Activated naive CD8-positive, alpha-beta T cell treated with anti-CD3 and anti-CD28 coated beads, Interleukin-2, amount 10 ng/mL, durations not matched to agents 7 days and 5 days (primary cell): ENCODE data around the gene ILK. TPM values are rescaled to one million over a fixed set of nuclear protein-coding genes. Genes with fewer than 3 reads are reported as not detected.

ENCODE experiments used
- ATAC-seq: fragments of 150-1000 bp; cut with Tn5 transposase; one replicate; pipeline ENCODE4 v1.10.0; 2021; ENCODE audit warnings: low read depth, moderate library complexity
- POLR2A ChIA-PET: fragments of 350-600 bp; sonication (Branson Sonifier 250); formaldehyde crosslinking; loops from one replicate; lab custom pipeline; 2021; ENCODE audit warnings: antibody characterized with exemption; lab: Charles Lee
- DNase-seq: peaks from one replicate; pipeline ENCODE4 v3.0.0; 2021
- H3K27ac Mint-ChIP-seq: one replicate; pipeline ENCODE4 v1.8.0; 2022; ENCODE audit warnings: mild to moderate bottlenecking, mixed read lengths
- H3K27me3 Mint-ChIP-seq: one replicate; pipeline ENCODE4 v1.8.0; 2022; ENCODE audit warnings: mild to moderate bottlenecking, moderate library complexity, mixed read lengths
- H3K36me3 Mint-ChIP-seq: one replicate; pipeline ENCODE4 v1.8.0; 2021; ENCODE audit warnings: mild to moderate bottlenecking, mixed read lengths
- H3K4me1 Mint-ChIP-seq: one replicate; pipeline ENCODE4 v1.8.0; 2021; ENCODE audit warnings: mixed read lengths
- H3K4me3 Mint-ChIP-seq: one replicate; pipeline ENCODE4 v1.8.0; 2022; ENCODE audit warnings: mild to moderate bottlenecking, moderate library complexity, mixed read lengths
- H3K9me3 Mint-ChIP-seq: one replicate; pipeline ENCODE4 v1.8.0; 2021; ENCODE audit warnings: mixed read lengths
- total RNA-seq, 2 experiments: library from RNA; stranded (reverse); gene quantifications; one replicate each; pipeline ENCODE4 v1.2.3, GENCODE V29; 2021

Gene ILK
- total RNA-seq, 2 experiments from 2014 or later, result 195 to 207 TPM

DNA sequence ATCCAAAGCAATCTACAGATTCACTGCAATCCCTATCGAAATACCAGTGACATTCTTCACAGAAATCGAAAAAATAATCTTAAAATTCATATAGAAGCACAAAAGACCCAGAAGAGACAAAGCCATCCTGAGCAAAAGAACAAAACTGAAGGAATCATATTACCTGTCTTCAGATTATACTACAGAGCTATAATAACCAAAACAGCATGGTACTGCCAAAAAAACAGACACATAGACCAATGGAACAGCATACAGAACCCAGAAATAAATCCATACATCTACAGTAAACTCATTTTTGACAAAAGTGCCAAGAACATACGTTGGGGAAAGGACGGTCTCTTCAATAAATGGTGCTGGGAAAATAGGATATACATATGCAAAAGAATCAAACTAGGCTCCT, 19.0 kb upstream of the ILK start:
- Mint-ChIP-seq H3K27me3 (no peaks in the 10 kb centered on the region), H3K27ac (no peak overlapping the region), H3K36me3 (peaks cover 43% of the 10 kb centered on the region), H3K9me3 (peaks cover 14% of the 10 kb centered on the region), H3K4me3 (no peak overlapping the region), H3K4me1 (no peaks in the 10 kb centered on the region)
- ATAC-seq, result no peak
- POLR2A ChIA-PET, result no interaction called here
- no peak for DNase-seq

DNA sequence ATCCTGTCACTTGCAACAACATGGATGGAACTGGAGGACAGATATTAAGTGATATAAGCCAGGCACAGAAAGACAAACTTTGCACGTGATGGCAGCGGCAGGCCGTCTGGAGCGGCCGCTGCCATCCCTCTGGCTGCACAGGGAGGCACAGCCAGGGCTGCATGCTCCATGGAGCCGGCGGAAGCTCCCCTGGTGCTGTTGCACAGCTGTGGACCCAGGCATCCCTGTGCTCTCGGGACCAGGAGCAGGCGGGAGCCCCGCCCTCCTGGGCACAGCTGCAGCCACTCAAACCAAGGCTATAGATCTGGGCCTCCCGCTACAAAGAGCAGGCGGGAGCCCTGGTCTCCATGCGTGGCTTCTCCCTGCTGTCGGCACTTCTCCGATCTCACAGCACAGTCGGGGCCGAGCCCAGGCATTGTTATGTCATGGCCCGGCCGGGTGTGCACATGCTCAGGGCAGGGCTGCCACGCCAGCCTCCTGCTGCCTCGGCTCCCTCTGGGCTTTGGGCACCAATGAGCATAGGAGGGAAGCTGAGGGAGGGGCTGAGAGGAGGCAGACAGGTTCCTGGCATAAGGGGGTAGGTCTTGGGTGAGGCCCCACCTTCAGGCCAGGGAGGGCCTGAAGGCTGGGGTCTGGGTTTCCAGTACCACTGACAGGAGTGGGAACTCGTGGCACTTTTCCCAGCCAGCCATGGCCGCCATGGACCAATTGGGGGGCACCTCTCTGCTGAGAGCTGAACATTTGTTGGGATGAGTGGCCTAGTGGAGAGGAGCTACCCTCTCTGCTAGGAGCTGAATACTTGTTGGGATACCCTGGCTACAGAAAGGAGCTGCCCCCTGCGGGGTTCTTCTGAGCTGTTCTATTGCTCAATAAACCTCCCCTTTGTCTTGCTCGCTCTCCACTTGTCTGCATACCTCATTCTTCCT, 16.9 kb upstream of the ILK start:
- peaks cover 36% of the 10 kb centered on the region for H3K36me3 Mint-ChIP-seq
- no peak overlapping the region for H3K4me3 Mint-ChIP-seq
- no peaks in the 10 kb centered on the region for H3K27me3 Mint-ChIP-seq
- ATAC-seq (no peak), DNase-seq (no peak)
- no peak overlapping the region for H3K27ac Mint-ChIP-seq
- POLR2A ChIA-PET, result no interaction called here
- H3K4me1 Mint-ChIP-seq, result no peaks in the 10 kb centered on the region
- peaks cover 14% of the 10 kb centered on the region for H3K9me3 Mint-ChIP-seq

DNA sequence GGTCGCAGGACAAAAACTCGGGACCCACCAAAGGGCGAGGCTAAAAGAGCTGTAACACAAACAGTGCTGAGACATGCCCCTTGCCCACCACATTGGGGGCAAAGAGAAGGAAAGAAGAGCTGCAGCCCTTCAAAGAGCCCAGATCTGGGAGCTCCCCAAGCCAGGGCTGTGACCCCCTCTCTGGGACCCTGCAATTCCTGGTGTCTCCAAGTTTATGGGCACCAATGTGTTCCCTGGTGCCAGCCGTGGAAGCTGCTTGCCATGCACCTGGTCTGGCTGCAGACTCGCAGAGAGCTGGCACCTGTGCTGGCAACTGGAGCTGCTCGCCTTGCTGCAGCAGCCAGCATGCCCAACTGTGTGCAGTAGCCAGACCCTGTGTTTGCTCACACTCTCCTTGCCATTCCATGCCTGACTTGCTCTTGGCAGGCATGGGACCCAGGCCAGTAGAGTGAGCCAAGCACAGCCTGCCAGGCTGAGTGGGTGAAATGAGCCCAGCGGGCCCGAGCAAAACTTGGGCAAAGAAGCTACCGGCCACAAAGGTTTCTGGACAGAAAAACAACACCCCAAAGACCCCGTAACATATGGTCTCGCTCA, 16.1 kb upstream of the ILK start:
- ATAC-seq (no peak), DNase-seq (no peak)
- no peak overlapping the region for H3K4me3 Mint-ChIP-seq
- peaks cover 38% of the 10 kb centered on the region for H3K36me3 Mint-ChIP-seq
- H3K9me3 Mint-ChIP-seq, result peaks cover 14% of the 10 kb centered on the region
- H3K27ac Mint-ChIP-seq, result no peak overlapping the region
- POLR2A ChIA-PET, result no interaction called here
- H3K4me1 Mint-ChIP-seq, result no peaks in the 10 kb centered on the region
- no peaks in the 10 kb centered on the region for H3K27me3 Mint-ChIP-seq

DNA sequence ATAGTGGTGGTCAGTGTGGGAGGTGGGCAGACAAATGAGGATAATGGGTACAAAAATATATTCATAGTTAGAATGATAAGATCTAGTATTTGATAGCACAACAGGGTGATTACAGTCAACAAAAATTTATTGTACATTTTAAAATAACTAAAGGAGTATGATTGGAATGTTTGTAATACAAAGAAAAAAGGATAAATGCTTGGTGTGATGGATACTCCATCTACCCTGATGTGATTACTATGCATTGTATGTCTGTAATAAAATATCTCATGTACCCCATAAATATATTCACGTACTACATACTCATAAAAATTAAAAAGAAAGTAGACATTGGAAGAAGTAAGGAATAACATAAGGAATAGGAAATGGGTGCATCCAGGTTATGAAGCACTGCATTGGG, 15.6 kb upstream of the ILK start:
- Mint-ChIP-seq H3K27me3 (no peaks in the 10 kb centered on the region), H3K4me1 (no peaks in the 10 kb centered on the region), H3K9me3 (peaks cover 12% of the 10 kb centered on the region), H3K27ac (no peak overlapping the region), H3K36me3 (peaks cover 39% of the 10 kb centered on the region), H3K4me3 (no peak overlapping the region)
- DNase-seq (no peak), ATAC-seq (no peak)
- POLR2A ChIA-PET, result no interaction called here

DNA sequence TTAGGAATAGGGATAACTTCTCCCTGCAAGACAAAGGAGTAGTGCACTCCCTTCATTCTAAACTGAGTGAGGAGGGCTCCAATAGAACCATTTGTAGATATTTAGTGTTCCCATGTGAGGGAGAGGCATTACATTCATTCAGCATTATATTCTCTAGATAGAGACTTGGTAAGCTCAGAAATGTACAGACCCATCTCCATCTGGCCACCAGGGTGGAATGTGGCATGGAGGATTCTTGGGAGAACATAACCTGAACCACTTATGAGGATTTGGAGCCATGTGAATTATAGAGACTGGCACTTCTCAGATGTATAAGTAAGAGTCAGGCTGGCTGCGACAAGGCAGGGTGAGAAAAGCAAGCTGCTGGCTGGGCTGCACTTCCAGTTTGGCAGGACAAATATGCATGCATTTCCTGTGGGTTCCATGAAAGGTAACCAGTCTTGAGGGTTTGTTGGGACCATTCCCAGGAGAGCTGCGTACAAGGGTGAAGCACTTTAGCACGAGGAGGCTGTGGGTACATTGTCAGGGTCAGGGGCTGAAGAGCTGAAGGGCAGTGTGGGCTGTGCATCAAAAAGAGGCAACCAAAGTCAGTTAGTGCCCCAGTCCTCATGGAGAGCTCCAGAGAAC, 9.3 kb upstream of the ILK start:
- POLR2A ChIA-PET, result interaction anchor here (0.5 kb wide), 1 partner anchor 78 kb away, joined by 3 read pairs; no protein-coding TSS in a partner anchor

DNA sequence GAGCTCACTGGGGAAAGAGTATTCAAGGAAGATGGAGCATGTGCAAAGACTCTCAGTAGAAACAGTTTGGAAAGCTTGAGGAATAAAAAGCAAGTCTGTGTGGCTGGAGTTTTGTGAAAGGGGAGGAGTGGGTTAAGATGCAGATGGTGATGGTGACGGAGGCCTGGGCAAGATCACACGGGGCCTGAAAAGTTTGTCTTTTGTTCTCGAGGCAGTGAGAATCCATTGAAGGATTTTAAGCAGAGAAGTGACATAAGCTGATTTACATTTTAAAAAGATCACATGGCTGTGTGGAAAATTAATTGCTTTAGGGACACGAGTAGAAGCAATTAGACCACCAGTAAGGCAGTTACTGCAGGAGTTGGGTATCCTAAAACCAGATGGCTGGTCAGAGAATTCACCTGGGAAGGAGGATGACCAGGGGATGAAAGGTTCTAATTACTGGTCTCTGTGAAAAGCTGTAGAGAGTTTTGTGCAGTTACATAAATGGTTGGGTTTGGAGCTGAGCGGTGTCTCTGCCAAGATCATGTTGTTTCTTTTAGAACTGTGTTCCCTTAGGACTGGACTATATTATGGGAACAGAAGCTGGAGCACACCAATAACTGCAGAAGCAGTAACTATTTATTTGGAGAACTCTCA, 7.2 kb upstream of the ILK start:
- Mint-ChIP-seq H3K36me3 (peaks cover 42% of the 10 kb centered on the region), H3K27ac (peak overlapping the region; percentile 10), H3K4me3 (no peak overlapping the region), H3K4me1 (peaks cover 22% of the 10 kb centered on the region), H3K9me3 (no peaks in the 10 kb centered on the region), H3K27me3 (no peaks in the 10 kb centered on the region)
- DNase-seq (no peak), ATAC-seq (no peak)
- POLR2A ChIA-PET, result no interaction called here

More for the DNA sequence above, 9.3 kb upstream of the ILK start:
- no peak for ATAC-seq
- no peaks in the 10 kb centered on the region for H3K27me3 Mint-ChIP-seq
- H3K4me1 Mint-ChIP-seq, result peaks cover 18% of the 10 kb centered on the region
- no peak for DNase-seq
- no peak overlapping the region for H3K4me3 Mint-ChIP-seq
- H3K27ac Mint-ChIP-seq, result no peak overlapping the region
- peaks cover 37% of the 10 kb centered on the region for H3K36me3 Mint-ChIP-seq
- H3K9me3 Mint-ChIP-seq, result no peaks in the 10 kb centered on the region

DNA sequence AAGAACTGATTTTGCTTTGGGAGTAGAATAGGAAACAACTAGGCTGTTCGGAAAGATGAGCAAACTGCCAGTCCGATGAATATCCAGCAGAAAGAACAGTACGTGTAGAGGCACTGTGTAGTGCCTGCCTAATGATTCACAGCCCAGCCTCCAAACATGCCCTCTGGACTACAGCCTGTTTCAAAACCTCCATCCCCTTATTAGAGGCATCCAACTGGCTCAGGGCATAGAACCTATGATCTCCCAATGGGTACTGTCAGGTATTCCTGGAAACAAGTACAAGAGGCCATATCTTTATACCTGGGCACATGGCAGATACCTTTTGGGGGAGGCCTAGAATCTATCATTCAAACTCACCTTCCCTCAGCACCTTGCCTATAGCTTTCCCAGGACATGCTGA, 5.0 kb upstream of the ILK start:
- ATAC-seq, result no peak
- H3K4me3 Mint-ChIP-seq, result no peak overlapping the region
- H3K36me3 Mint-ChIP-seq, result peaks cover 31% of the 10 kb centered on the region
- POLR2A ChIA-PET, result no interaction called here
- no peak for DNase-seq
- no peaks in the 10 kb centered on the region for H3K27me3 Mint-ChIP-seq
- no peak overlapping the region for H3K27ac Mint-ChIP-seq
- peaks cover 30% of the 10 kb centered on the region for H3K4me1 Mint-ChIP-seq
- H3K9me3 Mint-ChIP-seq, result no peaks in the 10 kb centered on the region

DNA sequence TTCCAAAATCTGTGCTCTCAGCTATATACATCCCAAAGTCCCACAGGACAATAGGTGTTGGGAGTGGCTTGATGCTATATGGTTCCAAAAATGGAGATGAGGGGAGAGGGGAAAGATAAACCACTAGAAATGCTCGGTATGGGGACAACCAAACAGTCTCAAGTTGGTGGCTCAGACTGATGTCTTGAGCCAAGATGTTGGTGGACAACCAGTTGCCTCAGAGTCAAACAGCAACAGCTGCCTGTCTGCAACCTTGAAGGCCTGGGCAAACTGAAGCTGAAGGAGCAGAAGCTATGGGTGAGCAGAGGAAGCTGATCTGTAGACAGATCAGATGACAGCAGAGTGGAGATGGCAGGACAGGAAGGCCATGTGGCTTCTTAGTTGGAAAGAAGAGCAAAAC, 4.1 kb upstream of the ILK start:
- peaks cover 25% of the 10 kb centered on the region for H3K4me1 Mint-ChIP-seq
- ATAC-seq (no peak), DNase-seq (no peak)
- H3K9me3 Mint-ChIP-seq, result no peaks in the 10 kb centered on the region
- peaks cover 25% of the 10 kb centered on the region for H3K36me3 Mint-ChIP-seq
- no peaks in the 10 kb centered on the region for H3K27me3 Mint-ChIP-seq
- peak overlapping the region; percentile 35 for H3K27ac Mint-ChIP-seq
- POLR2A ChIA-PET, result interaction anchor here (1.8 kb wide), 1 partner anchor 84 kb away, joined by 4 read pairs; the partner anchor contains the start of gene MRPL17
- no peak overlapping the region for H3K4me3 Mint-ChIP-seq

DNA sequence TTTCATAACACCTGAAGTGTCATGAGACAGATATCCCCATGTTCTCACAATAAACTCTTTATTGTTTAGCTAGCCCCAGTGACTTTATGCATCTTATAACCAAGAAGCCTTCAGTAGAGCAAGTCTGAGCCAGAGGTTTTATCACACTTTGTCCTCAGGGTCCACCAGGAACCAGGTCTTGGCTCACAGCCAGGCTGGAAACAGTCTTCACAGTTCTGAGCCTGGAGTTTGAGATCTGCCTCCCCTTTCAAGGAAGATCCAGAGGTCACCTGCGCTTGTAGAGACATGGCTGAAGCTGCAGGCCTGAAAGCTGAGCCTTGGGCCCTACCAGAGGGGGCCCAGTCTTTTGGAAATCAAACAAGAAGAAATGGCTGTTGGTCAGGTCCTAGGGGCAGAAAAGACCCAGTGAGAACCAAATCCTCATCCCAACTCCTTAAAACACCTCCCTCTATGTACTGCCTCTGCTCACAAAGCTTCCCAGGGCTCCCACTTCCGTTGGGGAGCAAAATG, 3.6 kb upstream of the ILK start:
- ATAC-seq (no peak), DNase-seq (no peak)
- H3K27me3 Mint-ChIP-seq, result no peaks in the 10 kb centered on the region
- H3K4me3 Mint-ChIP-seq, result no peak overlapping the region
- POLR2A ChIA-PET, result interaction anchor here (1.0 to 1.8 kb wide), 2 partner anchors 12 to 83 kb away, joined by 3 to 4 read pairs; partner anchors contain the start of genes MRPL17 and TAF10
- H3K36me3 Mint-ChIP-seq, result peaks cover 24% of the 10 kb centered on the region
- H3K9me3 Mint-ChIP-seq, result no peaks in the 10 kb centered on the region
- no peak overlapping the region for H3K27ac Mint-ChIP-seq
- peaks cover 22% of the 10 kb centered on the region for H3K4me1 Mint-ChIP-seq

DNA sequence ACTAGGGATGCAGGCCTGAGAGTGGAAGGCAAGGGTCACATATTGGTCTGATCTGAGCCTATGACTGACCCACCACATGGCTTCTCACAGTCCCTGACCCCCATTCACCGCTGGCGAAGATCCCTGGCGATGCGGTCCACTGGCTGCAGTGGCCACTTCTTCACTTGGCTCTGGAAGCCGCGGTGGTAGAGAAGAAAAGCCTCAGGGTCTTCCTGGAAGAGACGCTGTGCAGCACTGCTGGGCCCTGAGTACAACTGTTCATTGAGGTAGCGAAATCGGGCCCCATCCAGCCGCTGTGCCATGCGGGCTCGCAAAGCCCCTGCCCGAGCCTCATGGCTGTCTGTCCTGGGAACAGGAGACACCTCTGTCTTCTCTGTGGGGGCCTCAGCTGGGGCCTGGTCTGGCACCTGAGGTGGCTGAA, 2.5 kb upstream of the ILK start:
- POLR2A ChIA-PET, result no interaction called here
- Mint-ChIP-seq H3K4me3 (no peak overlapping the region), H3K9me3 (no peaks in the 10 kb centered on the region), H3K27ac (no peak overlapping the region), H3K36me3 (peaks cover 22% of the 10 kb centered on the region), H3K27me3 (no peaks in the 10 kb centered on the region), H3K4me1 (peaks cover 23% of the 10 kb centered on the region)
- DNase-seq (no peak), ATAC-seq (no peak)

DNA sequence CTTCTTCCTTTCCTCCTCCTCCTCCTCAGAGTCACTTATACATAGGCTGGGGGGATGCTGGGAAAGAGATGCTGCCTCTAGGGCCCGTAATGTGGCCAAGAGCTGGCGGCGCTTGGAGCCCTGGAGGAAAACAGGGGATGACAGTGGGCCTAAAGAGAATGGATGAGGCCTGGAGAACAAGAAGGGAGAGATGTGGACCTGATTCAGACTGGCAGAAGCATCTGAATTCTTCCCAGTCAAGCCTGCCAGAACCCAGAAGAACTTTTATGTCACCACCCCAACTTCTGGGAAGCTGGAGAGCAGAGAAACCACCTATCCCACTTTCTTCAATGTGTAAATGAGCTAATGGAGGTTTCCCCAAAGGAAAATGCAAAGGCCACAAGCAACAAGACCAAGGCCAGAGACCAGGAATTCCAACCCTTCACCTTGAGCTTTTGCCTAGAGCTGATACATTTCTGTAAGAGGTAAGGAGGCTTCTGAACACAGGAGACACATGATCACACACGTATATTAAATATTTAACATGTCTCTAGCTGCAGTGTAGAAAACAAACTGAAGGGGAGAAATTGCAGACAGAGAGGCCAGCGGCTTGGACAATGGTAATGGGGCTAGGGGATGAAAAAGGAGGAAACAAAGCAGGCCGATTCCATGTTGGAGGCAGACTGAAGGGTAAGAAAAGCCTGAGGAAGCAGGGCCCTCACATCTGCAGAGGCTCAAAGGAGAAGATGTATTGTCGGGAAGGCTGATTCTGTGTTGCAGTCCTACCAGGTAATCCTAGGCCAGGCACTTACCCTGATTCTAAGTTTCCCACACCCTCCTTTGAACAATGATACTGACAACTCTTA, 1.3 kb upstream of the ILK start:
- H3K27me3 Mint-ChIP-seq, result no peaks in the 10 kb centered on the region
- no peak overlapping the region for H3K4me3 Mint-ChIP-seq
- DNase-seq (no peak), ATAC-seq (no peak)
- peak overlapping the region; percentile 74 for H3K27ac Mint-ChIP-seq
- POLR2A ChIA-PET, result interaction anchor here (0.7 to 9.4 kb wide), 12 partner anchors 9 to 145 kb away, joined by 3 to 95 read pairs (median 4); partner anchors contain the start of genes ARFIP2, MRPL17, TAF10 and TIMM10B
- no peaks in the 10 kb centered on the region for H3K9me3 Mint-ChIP-seq
- peaks cover 23% of the 10 kb centered on the region for H3K36me3 Mint-ChIP-seq
- H3K4me1 Mint-ChIP-seq, result peaks cover 28% of the 10 kb centered on the region

DNA sequence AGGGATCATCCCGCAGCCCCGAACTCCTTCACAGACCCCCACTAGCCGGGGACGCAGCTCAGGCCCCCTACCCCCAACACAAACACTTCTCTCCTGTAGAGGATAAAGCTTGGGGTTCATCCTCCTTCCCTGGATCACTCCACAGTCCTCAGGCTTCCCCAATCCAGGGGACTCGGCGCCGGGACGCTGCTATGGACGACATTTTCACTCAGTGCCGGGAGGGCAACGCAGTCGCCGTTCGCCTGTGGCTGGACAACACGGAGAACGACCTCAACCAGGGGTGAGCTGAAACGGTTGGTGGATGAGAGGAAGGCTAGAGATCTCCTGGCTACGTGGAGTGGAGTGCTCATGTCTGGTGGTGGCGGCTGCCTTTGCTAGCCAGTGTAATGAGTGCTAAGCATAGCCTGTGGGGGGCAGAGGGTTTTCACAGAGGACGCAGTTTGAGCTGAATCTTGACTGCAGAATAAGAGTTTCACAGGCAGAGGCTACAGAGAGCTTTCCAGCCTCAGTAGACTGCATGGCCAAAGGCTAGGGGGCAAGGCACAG, 580 bp downstream of the ILK start:
- Mint-ChIP-seq H3K27me3 (no peaks in the 10 kb centered on the region), H3K27ac (no peak overlapping the region), H3K36me3 (peaks cover 20% of the 10 kb centered on the region), H3K9me3 (no peaks in the 10 kb centered on the region), H3K4me3 (no peak overlapping the region), H3K4me1 (peaks cover 38% of the 10 kb centered on the region)
- ATAC-seq (peak; percentile 59), DNase-seq (peak; percentile 63)
- POLR2A ChIA-PET, result interaction anchor here (0.8 to 9.4 kb wide), 12 partner anchors 16 to 214 kb away, joined by 3 to 95 read pairs (median 4); partner anchors contain the start of genes ARFIP2, MRPL17, SMPD1 and TIMM10B
